Activated T-cell treated with anti-CD3 and anti-CD28 coated beads for 48 hours (primary cell): ENCODE measurements around the gene RB1.

Experiments used
- DNase-seq: peaks from one replicate; pipeline ENCODE4 v3.0.0-alpha.2; 2020; ENCODE audit warnings: low read depth

RB1 gene

DNA sequence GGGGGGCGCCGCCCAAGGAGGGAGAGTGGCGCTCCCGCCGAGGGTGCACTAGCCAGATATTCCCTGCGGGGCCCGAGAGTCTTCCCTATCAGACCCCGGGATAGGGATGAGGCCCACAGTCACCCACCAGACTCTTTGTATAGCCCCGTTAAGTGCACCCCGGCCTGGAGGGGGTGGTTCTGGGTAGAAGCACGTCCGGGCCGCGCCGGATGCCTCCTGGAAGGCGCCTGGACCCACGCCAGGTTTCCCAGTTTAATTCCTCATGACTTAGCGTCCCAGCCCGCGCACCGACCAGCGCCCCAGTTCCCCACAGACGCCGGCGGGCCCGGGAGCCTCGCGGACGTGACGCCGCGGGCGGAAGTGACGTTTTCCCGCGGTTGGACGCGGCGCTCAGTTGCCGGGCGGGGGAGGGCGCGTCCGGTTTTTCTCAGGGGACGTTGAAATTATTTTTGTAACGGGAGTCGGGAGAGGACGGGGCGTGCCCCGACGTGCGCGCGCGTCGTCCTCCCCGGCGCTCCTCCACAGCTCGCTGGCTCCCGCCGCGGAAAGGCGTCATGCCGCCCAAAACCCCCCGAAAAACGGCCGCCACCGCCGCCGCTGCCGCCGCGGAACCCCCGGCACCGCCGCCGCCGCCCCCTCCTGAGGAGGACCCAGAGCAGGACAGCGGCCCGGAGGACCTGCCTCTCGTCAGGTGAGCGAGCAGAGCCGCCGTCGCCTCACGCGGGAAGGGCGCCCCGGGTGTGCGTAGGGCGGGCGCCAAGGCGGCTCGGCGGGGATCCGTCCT, at the start of gene RB1:
Gene RB1 (plus strand): TSS at position 393 of the 784 bp plus-strand sequence. CDS start 162 bp downstream, at position 555.
- peak; percentile 89 for DNase-seq

DNA sequence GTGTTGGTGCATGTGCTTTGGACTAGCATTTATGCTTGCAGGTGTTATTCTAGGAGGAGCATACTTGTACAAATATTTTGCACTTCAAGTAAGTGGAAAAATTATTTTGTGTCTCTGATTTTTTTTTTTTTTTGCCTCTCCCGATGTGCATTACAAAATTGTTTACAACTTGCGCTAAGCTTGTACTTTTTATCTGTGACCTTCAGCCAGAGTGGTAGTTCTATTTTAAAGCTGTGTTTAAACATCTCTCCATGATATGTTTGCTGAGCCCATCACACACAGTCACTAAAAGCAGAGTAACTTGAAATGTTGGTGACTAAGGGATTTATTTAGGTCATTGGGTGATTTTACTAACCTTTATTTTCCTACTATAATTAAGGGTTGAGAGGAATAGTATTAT, 49.7 kb upstream of the RB1 start:
- DNase-seq, result no peak

DNA sequence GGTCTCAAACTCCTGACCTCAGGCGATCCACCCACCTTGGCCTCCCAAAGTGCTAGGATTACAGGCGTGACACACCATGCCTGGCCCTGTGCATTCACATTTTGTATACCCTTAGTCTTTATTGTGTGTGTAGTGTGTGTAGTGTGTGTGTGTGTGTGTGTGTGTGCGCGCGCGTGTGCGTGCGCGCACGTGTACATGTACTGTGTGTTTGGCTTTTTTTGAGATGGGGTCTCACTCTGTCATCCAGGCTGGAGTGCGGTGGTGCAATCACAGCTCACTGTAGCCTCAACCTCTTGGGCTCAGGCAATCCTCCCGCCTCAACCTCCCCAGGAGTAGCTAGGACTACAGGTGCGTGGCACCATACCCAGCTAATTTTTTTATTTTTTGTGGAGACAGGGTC, 48.5 kb upstream of the RB1 start:
- no peak for DNase-seq

DNA sequence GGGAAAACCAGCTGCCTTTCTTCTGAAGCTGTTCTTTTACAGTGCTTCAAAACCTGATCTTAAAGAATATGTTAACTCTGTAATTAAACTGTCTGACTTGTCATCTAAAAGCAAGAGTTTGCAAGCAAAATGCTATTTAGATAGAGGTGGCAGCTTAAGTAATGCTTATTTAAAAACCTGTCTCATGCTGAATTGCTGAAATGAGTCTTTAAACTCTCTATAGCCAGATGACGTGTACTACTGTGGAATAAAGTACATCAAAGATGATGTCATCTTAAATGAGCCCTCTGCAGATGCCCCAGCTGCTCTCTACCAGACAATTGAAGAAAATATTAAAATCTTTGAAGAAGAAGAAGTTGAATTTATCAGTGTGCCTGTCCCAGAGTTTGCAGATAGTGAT, 47.6 kb upstream of the RB1 start:
- no peak for DNase-seq

DNA sequence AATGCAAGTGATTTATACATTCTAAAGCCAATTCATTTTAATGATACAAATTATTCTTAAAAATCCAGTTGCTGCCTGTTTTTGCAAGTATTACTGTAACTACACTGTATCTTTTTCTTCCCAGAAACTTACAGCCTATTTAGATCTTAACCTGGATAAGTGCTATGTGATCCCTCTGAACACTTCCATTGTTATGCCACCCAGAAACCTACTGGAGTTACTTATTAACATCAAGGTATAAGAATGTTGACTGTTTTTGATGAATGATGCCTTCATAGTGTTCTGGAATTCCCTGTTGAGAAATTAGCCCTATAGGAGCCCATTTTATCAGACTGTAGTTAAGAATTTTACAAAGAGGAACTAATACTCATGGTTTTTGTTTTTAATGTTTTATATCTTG, 45.5 kb upstream of the RB1 start:
- DNase-seq, result no peak

DNA sequence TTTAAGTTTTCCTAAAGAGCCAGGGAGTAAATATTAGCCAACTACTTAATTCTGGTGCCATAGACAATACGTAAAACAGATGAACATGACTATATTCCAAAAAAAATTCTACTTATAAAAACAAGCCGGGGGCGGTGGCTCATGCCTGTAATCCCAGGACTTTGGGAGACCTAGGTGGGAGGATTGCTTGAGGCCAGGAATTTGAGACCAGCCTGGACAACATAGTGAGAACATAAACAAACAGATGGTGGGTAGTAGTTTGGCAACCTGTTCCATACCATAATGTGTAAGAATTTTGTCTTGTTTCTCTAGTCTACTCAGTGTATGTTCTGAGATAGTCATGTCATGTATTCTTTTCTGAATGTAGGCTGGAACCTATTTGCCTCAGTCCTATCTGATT, 45.1 kb upstream of the RB1 start:
- no peak for DNase-seq

DNA sequence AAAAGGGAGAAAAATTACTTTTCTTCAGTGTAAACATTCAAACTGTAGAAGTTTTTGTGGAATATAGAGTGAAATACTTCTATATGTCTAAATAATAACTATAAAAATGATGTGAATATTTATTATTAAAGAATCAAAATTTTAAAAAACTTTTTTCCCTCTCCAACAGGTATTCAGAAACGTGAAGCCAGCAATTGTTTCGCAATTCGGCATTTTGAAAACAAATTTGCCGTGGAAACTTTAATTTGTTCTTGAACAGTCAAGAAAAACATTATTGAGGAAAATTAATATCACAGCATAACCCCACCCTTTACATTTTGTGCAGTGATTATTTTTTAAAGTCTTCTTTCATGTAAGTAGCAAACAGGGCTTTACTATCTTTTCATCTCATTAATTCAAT, 42.6 kb upstream of the RB1 start:
- DNase-seq, result no peak

DNA sequence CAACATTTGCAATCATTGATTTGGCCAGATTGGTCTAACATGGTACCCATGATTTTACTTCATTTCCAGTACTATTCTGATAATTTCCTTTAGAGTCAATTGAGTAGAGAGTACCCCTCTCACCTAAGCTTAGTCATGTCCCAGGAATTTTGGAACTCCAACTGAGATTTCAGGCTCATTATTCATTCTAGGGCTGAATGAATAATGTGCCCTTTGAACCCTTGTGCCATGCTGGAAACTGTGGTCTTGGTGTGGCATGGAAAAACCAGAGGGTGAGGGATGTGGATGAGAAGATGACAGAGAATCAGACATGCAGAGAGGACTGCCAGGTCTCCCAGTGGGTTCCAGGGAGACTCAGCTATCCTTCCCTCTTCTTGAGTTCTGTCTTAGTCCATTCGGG, 40.4 kb upstream of the RB1 start:
- DNase-seq, result no peak

DNA sequence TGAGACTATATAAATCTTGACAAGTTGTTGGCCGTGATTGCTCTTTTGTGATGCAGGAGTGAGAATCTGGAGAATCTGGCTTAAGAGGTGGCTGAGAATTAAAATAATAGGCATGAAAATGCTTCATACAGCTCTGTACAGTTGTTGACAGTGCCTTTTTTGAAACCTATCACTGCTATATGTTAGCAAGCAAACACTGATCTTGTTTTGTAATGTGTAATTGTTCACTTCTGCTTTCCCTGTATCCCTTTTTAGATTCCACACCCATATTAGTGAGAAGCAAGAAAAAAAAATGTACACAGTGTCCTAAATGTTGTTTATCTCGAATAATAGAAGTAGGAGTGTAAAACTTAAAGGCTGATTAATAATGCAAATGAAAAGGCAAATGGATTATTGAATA, 39.5 kb upstream of the RB1 start:
- no peak for DNase-seq

DNA sequence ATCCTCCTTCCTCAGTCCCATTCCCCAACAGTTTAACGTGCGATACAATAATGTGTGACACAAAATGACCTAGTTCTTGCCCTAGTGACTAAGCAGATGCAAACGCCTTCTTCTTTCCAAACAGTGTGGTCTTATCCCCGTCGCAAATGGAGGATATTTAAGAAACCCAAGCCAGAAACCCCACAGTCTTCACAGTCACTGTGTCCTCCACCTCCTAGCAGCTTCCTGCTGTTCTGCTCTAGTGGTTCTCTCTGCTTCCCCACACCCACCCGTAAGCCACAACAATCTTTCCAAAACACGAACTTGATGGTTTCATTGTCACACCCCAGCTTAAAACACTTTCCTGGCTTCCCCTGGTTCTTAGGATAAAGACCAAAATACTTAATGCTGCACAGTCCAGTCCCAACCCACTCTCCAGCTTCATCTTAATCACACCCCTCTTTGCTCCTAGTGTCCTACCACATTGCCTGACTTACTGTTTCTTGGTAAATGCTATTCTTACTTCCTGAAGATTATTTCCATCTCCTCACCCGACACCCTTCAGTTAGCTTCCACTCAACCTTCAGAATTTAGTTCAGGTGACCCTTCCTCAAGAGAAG, 38.2 kb upstream of the RB1 start:
- peak; percentile 8 for DNase-seq

DNA sequence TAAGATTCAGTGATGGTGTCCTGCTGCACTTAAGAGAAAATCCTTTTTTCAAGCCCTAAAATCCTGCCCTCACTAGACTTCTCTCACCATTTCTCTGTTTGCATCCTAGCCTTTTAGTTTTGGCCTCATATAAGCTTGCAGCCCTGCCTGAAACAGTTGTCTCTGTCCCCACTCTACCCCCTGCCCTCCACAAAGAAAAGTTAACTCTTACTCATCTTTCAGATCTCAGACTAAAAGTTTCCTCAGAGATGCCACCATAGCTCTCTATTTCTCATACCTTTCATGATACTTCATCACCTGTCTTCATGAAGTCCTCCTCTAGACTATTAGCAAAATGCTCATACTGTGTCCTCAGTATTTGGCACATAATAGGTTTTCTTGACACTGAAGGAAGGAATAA, 37.4 kb upstream of the RB1 start:
- DNase-seq, result no peak

DNA sequence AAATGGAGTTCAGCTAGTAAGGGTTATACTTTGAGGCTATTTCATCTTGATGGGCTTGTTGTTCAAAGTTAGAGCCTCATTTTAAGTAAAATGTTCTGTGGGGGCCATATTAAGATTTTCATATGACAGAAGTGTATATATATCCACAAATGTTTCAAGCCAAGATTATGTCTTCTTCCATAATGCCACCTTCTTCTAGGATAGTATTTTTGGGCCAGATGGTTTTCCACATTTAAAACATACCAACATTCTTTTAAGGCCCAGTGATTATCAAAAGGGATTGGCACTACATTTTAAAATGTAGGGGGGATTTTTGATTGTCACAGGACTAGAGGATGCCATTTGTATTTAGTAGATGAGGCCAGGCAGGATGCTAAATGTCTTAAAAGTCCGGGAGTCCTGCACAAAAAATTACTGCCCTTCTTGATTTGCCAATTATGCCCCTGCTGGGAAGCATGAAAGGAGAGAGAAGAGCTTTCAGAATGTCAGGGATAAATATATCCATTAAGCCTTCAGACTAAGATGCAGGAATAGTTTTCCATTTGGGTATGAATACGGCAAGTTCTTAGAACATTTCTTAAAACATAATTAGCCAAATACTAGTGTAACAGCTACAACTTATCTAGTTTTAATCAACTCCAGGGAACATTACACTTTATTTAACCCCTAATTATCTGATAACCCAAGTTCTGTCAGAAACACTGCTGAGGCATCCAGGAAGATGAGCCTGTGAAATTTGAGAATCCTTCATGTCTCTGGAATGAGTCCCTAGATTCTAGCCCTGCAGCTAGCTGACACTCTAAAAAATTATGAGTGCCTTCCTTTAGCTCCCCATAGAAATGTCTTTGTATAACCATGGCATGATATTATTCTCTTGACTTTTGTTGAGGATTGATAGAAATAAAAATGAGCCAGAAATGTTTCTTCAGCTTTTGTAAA, 36.6 kb upstream of the RB1 start:
- no peak for DNase-seq

DNA sequence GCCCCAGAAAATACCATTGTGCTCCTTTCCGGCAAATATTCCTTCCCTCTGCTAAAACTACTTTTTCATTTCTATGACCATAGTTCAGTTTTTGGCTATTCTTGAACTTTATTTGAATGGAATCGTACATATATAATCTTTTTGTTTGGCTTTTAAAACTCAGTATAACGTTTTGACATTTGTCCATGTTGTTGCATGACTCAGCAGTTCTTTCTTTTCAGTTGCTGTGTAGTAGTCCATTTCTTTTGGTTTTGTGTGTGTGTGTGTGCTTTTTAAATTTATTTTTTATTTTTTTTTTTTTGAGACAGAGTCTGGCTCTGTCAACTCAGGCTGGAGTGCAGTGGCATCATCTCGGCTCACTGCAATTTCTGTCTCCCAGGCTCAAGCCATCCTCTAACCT, 35.5 kb upstream of the RB1 start:
- no peak for DNase-seq

DNA sequence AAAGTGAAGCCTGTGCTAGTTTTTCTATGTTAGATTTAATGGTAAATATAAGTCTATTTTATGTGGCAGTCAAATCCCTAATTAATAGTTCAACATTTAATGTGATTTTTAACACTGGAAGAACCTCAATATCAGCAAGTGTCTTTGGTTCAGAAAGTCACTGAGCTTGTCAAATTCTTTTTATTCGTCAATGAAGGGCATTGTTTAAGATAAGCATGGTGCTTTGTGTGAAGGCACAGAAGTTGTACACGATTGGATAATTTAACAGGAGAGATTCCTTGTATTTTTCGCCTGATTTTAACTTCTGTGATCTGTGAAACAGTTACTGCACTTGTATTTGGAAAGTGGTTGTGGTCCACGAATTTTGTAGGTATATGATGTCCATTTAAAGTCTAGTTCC, 30.2 kb upstream of the RB1 start:
- no peak for DNase-seq

DNA sequence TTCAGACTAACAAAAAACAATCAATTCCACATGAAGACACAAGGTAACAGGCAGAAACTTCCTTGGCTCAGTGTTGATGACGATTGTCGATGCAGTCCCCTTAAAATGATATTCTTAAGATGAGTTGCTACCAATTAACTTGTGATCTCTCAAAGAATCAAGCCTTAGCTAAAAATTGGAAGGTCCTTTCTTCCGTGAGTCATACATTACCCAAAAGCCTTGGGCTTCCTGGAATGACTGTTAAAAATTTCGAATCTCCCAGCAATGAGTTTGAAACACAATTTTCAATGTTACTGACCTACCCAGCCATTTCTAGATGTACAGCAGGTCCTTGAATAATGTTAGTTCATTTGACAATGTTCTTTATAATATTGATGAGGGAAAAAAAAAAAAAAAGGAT, 28.0 kb upstream of the RB1 start:
- DNase-seq, result no peak

DNA sequence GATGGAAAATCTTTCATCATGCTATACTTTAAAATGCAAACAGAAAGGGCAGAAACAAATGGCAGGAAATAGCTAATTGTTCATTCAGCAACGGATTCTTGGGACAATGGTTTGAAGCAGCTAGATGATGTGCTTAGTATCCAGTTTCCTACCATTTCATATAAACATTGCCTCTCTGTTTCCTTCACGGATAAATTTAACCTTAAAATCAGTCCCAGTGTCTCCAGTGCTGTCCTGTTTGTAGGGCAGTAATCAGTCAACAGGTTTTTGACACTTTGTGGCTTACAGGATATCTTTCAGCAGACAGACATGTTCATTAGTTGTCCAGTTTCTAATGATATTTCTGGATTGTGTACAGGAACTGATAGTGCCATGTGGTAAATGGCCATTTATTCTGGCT, 24.7 kb upstream of the RB1 start:
- no peak for DNase-seq

DNA sequence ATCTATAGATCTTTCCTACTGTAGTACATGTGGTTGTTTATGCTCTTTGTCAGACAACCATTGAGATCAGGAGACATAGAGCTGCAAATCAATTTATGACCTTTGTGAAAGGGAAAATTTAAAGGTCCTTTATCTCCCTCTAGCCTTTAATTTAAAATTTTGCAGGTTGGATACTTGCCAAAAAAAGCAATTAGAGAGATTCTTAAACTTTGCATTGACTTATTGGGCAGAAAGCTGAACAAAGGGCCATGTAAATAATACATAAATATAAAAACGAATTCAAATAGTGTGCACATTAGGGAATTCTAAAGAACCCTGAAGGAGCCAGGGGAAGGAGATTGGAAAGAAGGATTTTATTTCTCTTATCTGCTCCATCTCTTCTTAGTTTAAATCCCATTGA, 22.0 kb upstream of the RB1 start:
- no peak for DNase-seq

DNA sequence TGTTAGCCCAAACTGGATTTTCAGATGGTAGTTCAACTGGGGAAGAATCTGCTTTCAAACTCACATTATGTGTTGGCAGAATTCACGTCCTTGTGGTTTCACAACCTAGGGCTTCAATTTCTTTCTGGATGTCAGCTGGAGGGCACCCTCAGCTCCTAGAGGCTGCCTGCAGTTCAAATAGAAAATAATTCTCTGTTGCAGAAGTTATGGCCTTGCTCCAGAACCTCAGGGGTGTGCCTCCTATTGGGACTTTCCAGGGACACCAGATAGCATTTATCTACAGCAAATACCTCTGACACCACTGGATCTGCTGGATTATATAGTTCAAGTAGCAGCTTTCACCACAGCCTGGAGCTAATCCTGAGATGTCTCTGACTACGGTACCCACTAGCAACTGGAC, 11.8 kb upstream of the RB1 start:
- no peak for DNase-seq

DNA sequence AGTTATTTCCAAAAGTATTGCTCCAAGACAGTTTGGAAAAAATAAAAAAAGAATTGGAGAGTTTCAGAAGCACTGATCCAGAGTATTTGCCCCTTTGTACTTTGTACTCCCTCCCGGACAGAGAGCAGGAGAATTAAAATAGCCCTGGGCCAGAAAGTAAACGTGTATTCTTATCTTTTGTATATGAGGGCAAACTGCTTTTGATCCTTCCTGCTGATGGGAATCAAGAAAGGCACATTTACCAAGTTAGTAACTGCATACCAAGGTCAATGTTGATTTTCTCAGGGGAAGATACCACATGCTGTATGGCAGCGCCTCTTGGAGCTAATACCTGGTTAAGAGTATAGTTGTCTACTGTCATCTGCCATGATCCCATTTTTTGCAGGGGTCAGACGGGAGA, 10.9 kb upstream of the RB1 start:
- no peak for DNase-seq

DNA sequence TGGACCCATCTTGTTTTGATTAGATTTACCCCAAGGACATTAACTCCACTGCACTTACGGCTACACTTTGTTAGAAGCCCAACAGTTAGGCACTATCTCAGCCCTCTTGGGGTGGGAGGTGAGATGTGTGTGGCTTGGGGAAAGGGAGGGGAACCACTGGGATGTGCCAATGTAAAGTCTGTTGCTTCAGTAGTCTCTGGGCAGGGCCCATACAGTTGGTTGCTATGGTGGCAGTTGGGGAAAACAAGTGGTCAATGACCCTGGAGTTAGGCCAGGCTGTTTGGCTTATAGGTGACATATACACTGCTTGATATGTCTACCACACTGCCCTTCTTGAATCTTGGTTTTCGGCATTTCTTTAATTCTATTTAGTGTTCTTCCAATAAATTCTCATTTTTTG, 8.9 kb upstream of the RB1 start:
- no peak for DNase-seq

DNA sequence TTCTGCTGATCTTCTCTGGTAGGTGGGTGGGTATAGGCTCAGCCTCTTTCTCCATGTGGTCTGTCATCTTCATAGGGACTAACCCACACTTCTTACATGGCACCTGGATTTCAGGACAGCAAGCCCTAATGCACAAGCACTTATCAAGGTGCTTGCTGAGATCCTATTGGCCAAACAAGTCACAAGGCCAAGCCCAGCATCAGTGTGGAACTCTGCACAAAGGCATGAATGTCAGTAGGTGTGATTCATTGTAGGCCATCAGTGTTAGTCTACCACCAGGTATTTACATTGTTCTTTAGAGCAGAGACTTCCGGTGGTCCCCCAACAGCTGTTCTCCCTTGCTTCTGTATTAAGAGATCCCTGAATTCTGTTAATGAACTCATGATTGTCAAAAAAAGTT, 8.3 kb upstream of the RB1 start:
- DNase-seq, result no peak

DNA sequence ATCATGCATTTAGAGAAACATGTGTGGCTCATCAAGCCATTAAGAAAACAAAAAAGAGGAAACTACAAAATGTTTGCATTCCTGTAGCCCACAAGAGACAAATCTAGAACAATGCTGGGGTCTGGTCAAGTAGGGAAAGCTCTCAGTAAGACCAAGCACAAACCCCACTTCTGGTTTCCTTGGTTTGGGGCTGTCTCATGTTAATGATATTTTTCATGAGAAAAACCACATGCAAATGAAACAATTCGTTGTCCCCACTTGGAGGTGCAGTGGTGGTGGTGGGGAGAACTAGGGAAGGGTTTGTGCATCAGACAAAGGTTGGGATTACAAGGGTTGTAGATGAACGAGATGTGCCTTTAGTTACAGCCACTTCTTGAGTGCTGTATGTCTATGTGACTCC, 7.0 kb upstream of the RB1 start:
- no peak for DNase-seq
